Tibial artery (tissue), 4 donors: ENCODE data around the gene OCA2.
"Not testable (repeated sequence)": the region's sequence is repeated elsewhere in the genome, so short reads cannot be mapped to it uniquely, and the experiment has no call there.

Source experiments
- DNase-seq, 2 donors: peaks; one replicate each; pipeline ENCODE4 v3.0.0-alpha.2; 2019
- H3K27ac ChIP-seq, 2 donors: fragments of 200-600 bp; sonication (generic) in 1 of 2; 1 replicate in 1 of 2; 2 replicates in 1 of 2; pipeline ENCODE4 v1.5.1; 2018 to 2019; ENCODE audit warnings: mild to moderate bottlenecking in 1 of 2
- H3K27me3 ChIP-seq, 2 donors: fragments of 200-600 bp; sonication (generic) in 1 of 2; one replicate each; pipeline versions ENCODE4 v1.5.1 to v1.6.0; 2016 to 2019
- H3K36me3 ChIP-seq, 3 donors: fragments of 200-600 bp; sonication (generic) in 2 of 3; one replicate each; pipeline ENCODE4 v1.5.1; 2016 to 2019; ENCODE audit warnings: mild to moderate bottlenecking in 2 of 3
- H3K4me1 ChIP-seq, 4 donors: fragments of 200-600 bp; sonication (generic) in 2 of 4; 1 replicate in 3 of 4; 2 replicates in 1 of 4; pipeline ENCODE4 v1.5.1; 2016 to 2019
- H3K4me3 ChIP-seq, 2 donors: fragments of 200-600 bp; sonication (generic) in 1 of 2; 1 replicate in 1 of 2; 2 replicates in 1 of 2; pipeline ENCODE4 v1.5.1; 2018 to 2019; ENCODE audit warnings: mild to moderate bottlenecking in 2 of 2
- H3K9me3 ChIP-seq, 3 donors: fragments of 200-600 bp; sonication (generic) in 1 of 3; one replicate each; pipeline ENCODE4 v1.5.1; 2016 to 2019
- CTCF ChIP-seq, 2 experiments: fragments of 200-600 bp in 1 of 2; fragments of 450-650 bp in 1 of 2; IDR thresholded peaks; one replicate each; pipeline ENCODE4 v1.5.1; 2017 to 2019; ENCODE audit warnings: antibody characterized with exemption in 2 of 2, mild to moderate bottlenecking in 1 of 2, moderate library complexity in 1 of 2
- intact Hi-C: fragments of 100-400 bp; cut with DNase I; formaldehyde crosslinking; loops from one replicate; pipeline ENCODE4 v1.15.0; 2023; ENCODE audit warnings: low total_unique reads

OCA2 gene

GRCh38 chr15:27851858-27852210 lies 247.3 kb downstream of the OCA2 start:
- H3K4me3 ChIP-seq = no peak overlapping the region
- H3K27me3 ChIP-seq = no peaks in the 10 kb centered on the region
- no peak for TF ChIP-seq CTCF (IDR thresholded peaks at IDR 0.05)
- no peak overlapping the region for H3K27ac ChIP-seq
- H3K4me1 ChIP-seq = no peaks in the 10 kb centered on the region
- intact Hi-C loops = no loop called here
- no peaks in the 10 kb centered on the region for H3K9me3 ChIP-seq
- DNase-seq = no peak
- no peaks in the 10 kb centered on the region for H3K36me3 ChIP-seq

DNA sequence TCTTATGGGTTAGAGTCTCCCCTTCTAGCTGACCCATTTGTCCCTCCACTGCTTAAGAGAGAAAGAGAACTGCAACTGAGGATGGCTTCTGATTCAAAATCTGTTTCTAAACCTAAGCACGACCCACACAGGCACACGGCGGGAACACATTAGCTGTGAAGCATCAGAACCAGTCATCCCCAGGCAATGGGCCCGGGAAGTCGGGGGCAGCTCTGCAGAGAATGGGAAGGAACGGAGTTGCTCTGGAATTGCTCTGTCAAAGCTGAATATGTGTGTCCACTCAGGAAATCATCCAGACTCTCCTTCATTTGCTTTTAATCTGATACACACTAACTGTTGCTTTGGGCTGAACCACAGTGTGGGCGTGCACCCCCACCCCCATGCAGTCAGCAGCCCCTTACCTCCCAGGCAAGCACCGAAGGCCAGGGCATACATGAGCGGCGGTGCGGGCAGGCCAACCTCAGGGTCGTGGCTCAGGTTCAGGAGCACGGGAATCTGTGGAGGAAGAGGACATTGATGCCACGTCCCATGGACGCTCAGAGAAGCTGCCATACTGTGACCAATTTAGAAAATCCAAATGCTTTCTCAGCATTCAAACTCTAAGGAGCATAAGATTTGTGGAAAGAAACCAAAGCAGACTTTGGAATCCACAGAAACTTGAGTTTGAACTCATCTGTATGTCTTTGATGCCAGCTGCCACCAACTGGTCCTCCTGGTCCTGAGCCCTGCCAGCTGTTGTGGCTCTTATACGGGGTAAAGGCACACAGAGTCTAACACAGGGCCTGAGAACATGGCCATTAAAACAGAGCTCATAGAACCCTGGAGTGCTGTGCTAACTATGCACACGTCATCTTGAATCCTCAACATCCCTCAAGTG lies 247.9 kb downstream of the OCA2 start:
- DNase-seq = no peak
- Histone ChIP-seq H3K9me3 (no peaks in the 10 kb centered on the region), H3K4me1 (no peaks in the 10 kb centered on the region), H3K36me3 (no peaks in the 10 kb centered on the region), H3K4me3 (no peak overlapping the region), H3K27me3 (no peaks in the 10 kb centered on the region), H3K27ac (no peak overlapping the region)
- intact Hi-C loops = no loop called here
- no peak for TF ChIP-seq CTCF (IDR thresholded peaks at IDR 0.05)

GRCh38 chr15:27850050-27850449 lies 249.1 kb downstream of the OCA2 start:
- Histone ChIP-seq H3K36me3 (no peaks in the 10 kb centered on the region), H3K27me3 (no peaks in the 10 kb centered on the region), H3K4me3 (no peak overlapping the region), H3K9me3 (no peaks in the 10 kb centered on the region), H3K27ac (no peak overlapping the region), H3K4me1 (no peaks in the 10 kb centered on the region)
- DNase-seq = no peak
- intact Hi-C loops = no loop called here
- TF ChIP-seq CTCF (IDR thresholded peaks at IDR 0.05) = no peak

DNA sequence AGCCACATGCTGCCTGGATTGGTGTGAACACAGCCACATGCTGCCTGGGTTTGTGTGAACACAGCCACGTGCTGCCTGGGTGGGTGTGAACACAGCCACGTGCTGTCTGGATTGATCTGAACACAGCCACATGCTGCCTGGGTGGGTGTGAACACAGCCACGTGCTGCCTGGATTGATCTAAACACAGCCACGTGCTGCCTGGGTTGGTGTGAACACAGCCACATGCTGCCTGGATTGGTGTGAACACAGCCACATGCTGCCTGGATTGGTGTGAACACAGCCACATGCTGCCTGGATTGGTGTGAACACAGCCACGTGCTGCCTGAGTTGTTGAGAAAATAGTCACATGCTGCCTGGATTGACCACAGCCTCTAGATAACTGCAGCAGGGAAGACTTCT lies 250.2 kb downstream of the OCA2 start:
- H3K27me3 ChIP-seq, H3K27ac ChIP-seq, intact Hi-C loops, H3K4me1 ChIP-seq, H3K9me3 ChIP-seq, H3K36me3 ChIP-seq, DNase-seq, H3K4me3 ChIP-seq: not testable (repeated sequence)

- intact Hi-C loops = no loop called here
- DNase-seq = no peak
Observed at GRCh38 chr15:27847775-27848710, 251.1 kb downstream of the OCA2 start.

More at GRCh38 chr15:27847775-27848710, 251.1 kb downstream of the OCA2 start:
- Histone ChIP-seq H3K27me3 (no peaks in the 10 kb centered on the region), H3K4me1 (no peaks in the 10 kb centered on the region), H3K27ac (no peak overlapping the region), H3K36me3 (no peaks in the 10 kb centered on the region), H3K4me3 (no peak overlapping the region), H3K9me3 (no peaks in the 10 kb centered on the region)
- TF ChIP-seq CTCF (IDR thresholded peaks at IDR 0.05) = no peak
